ENCODE results near the gene TMEM51. TPM values are rescaled to one million over a fixed set of nuclear protein-coding genes. Genes with fewer than 3 reads are reported as not detected.

The TMEM51 gene
- total RNA-seq, 1 experiment from 2014 or later, result 10.4 TPM

DNA sequence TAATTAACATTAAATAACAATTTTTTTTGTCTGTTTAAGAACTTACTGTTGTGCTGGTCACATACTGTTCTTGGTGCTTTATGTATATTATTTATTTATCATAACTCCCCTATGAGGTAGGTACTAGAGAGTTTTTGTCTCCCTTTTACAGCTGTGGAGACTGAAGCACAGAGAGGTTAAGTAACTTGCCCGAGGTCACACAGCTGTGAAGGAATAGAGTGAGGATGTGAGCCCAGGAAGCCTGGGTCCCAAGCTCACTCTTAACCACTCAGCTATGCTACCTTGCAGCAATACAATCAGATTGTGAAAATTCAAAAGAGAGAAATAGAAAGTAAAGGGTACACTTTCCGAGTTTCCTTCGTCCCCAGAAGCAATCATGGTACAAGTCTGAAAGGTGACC is 57.9 kb downstream of the TMEM51 start:
- ChIA-PET POLR2A (no interaction called here), CTCF (no interaction called here)
- H3K4me1 Mint-ChIP-seq, result peaks cover 58% of the 10 kb centered on the region

GRCh38 chr1:15212216-15212953 is 58.8 kb downstream of the TMEM51 start:
- Mint-ChIP-seq H3K4me3 (no peak overlapping the region), H3K4me1 (peaks cover 48% of the 10 kb centered on the region), H3K27me3 (ENCODE audit: low read depth) (no peaks in the 10 kb centered on the region), H3K36me3 (peaks cover 10% of the 10 kb centered on the region), H3K9me3 (no peaks in the 10 kb centered on the region), H3K27ac (peak overlapping the region; percentile 82)
- DNase-seq (ENCODE audit: low spot score), result no peak
- CTCF ChIA-PET, result interaction anchor here (0.9 kb wide), 1 partner anchor 101 kb away, joined by 3 read pairs; no protein-coding TSS in a partner anchor
- ATAC-seq, result no peak
- POLR2A ChIA-PET, result no interaction called here
- TF ChIP-seq PRRX2 (CRISPR knock-in tag; IDR thresholded peaks at IDR 0.05), result no peak
- TF ChIP-seq, protein P1, sequence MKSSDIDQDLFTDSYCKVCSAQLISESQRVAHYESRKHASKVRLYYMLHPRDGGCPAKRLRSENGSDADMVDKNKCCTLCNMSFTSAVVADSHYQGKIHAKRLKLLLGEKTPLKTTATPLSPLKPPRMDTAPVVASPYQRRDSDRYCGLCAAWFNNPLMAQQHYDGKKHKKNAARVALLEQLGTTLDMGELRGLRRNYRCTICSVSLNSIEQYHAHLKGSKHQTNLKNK (CRISPR knock-in tag; IDR thresholded peaks at IDR 0.05), result no peak
- TF ChIP-seq, protein P2, sequence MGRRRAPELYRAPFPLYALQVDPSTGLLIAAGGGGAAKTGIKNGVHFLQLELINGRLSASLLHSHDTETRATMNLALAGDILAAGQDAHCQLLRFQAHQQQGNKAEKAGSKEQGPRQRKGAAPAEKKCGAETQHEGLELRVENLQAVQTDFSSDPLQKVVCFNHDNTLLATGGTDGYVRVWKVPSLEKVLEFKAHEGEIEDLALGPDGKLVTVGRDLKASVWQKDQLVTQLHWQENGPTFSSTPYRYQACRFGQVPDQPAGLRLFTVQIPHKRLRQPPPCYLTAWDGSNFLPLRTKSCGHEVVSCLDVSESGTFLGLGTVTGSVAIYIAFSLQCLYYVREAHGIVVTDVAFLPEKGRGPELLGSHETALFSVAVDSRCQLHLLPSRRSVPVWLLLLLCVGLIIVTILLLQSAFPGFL (CRISPR knock-in tag; IDR thresholded peaks at IDR 0.05; ENCODE audit: borderline replicate concordance), result no peak
- TF ChIP-seq, protein P3, sequence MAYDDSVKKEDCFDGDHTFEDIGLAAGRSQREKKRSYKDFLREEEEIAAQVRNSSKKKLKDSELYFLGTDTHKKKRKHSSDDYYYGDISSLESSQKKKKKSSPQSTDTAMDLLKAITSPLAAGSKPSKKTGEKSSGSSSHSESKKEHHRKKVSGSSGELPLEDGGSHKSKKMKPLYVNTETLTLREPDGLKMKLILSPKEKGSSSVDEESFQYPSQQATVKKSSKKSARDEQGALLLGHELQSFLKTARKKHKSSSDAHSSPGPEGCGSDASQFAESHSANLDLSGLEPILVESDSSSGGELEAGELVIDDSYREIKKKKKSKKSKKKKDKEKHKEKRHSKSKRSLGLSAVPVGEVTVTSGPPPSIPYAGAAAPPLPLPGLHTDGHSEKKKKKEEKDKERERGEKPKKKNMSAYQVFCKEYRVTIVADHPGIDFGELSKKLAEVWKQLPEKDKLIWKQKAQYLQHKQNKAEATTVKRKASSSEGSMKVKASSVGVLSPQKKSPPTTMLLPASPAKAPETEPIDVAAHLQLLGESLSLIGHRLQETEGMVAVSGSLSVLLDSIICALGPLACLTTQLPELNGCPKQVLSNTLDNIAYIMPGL (CRISPR knock-in tag; IDR thresholded peaks at IDR 0.05), result no peak
- no peak for TF ChIP-seq OVOL2 (CRISPR knock-in tag; IDR thresholded peaks at IDR 0.05; ENCODE audit: borderline replicate concordance)
- TF ChIP-seq, protein P4, sequence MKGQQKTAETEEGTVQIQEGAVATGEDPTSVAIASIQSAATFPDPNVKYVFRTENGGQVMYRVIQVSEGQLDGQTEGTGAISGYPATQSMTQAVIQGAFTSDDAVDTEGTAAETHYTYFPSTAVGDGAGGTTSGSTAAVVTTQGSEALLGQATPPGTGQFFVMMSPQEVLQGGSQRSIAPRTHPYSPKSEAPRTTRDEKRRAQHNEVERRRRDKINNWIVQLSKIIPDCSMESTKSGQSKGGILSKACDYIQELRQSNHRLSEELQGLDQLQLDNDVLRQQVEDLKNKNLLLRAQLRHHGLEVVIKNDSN (CRISPR knock-in tag; IDR thresholded peaks at IDR 0.05), result no peak
- TF ChIP-seq CREB1 (CRISPR knock-in tag; IDR thresholded peaks at IDR 0.05), result no peak

More for the DNA sequence above, 57.9 kb downstream of the TMEM51 start:
- DNase-seq (ENCODE audit: low spot score) (no peak), ATAC-seq (no peak)
- Mint-ChIP-seq H3K9me3 (no peaks in the 10 kb centered on the region), H3K27ac (no peak overlapping the region), H3K36me3 (peaks cover 3% of the 10 kb centered on the region), H3K27me3 (ENCODE audit: low read depth) (no peaks in the 10 kb centered on the region), H3K4me3 (no peak overlapping the region)
- TF ChIP-seq GABPB1 (CRISPR knock-in tag; IDR thresholded peaks at IDR 0.05) (no peak), RELA (CRISPR knock-in tag; IDR thresholded peaks at IDR 0.05; ENCODE audit: borderline replicate concordance) (no peak), FOXK1 (CRISPR knock-in tag; IDR thresholded peaks at IDR 0.05) (no peak), ARID4B (CRISPR knock-in tag; IDR thresholded peaks at IDR 0.05; ENCODE audit: borderline replicate concordance) (no peak), ATF6 (CRISPR knock-in tag; IDR thresholded peaks at IDR 0.05) (no peak), FOXP4 (CRISPR knock-in tag; IDR thresholded peaks at IDR 0.05) (no peak)
